HTERT RPE-1 (cell line): ENCODE measurements around the gene EPN2.

ENCODE experiments used
- in situ Hi-C: fragments of 300-500 bp; cut with MboI; formaldehyde crosslinking; loops from 4 replicates; pipeline ENCODE4 v1.14.3; 2020; ENCODE audit warnings: low sequenced_read_pairs

EPN2 gene

GRCh38 chr17:19309701-19310100 is 72.5 kb downstream of the EPN2 start:
- in situ Hi-C loops: no loop called here

- in situ Hi-C loops: no loop called here
Observed at GRCh38 chr17:19310151-19310550, 73.0 kb downstream of the EPN2 start.

GRCh38 chr17:19311016-19311415 is 73.8 kb downstream of the EPN2 start:
- in situ Hi-C loops: no loop called here

GRCh38 chr17:19311421-19312215 is 74.5 kb downstream of the EPN2 start:
- in situ Hi-C loops: no loop called here

GRCh38 chr17:19312406-19312805 is 75.2 kb downstream of the EPN2 start:
- in situ Hi-C loops: no loop called here

- in situ Hi-C loops: no loop called here
Observed at GRCh38 chr17:19313066-19313745, 76.0 kb downstream of the EPN2 start.

- in situ Hi-C loops: no loop called here
Observed at GRCh38 chr17:19313746-19314651, 76.8 kb downstream of the EPN2 start.

GRCh38 chr17:19315104-19315503 is 77.9 kb downstream of the EPN2 start:
- in situ Hi-C loops: no loop called here

- in situ Hi-C loops: no loop called here
Observed at GRCh38 chr17:19316761-19317358, 79.7 kb downstream of the EPN2 start.

- in situ Hi-C loops: no loop called here
Observed at GRCh38 chr17:19317359-19318095, 80.4 kb downstream of the EPN2 start.

GRCh38 chr17:19318611-19319010 is 81.4 kb downstream of the EPN2 start:
- in situ Hi-C loops: no loop called here

GRCh38 chr17:19319771-19320505 is 82.8 kb downstream of the EPN2 start:
- in situ Hi-C loops: no loop called here

GRCh38 chr17:19320876-19321275 is 83.7 kb downstream of the EPN2 start:
- in situ Hi-C loops: no loop called here

- in situ Hi-C loops: no loop called here
Observed at GRCh38 chr17:19321481-19322128, 84.4 kb downstream of the EPN2 start.

GRCh38 chr17:19322129-19322505 is 85.0 kb downstream of the EPN2 start:
- in situ Hi-C loops: no loop called here

GRCh38 chr17:19322861-19323260 is 85.7 kb downstream of the EPN2 start:
- in situ Hi-C loops: no loop called here

GRCh38 chr17:19325542-19325941 is 88.4 kb downstream of the EPN2 start:
- in situ Hi-C loops: no loop called here

- in situ Hi-C loops: no loop called here
Observed at GRCh38 chr17:19327031-19327783, 90.0 kb downstream of the EPN2 start.
